Hepatocyte (in vitro differentiated cells): Measurements from ENCODE around the gene C8B.

Experiments
- EZH2 ChIP-seq: fragments of 200-600 bp; sonication (generic); IDR thresholded peaks from 2 replicates; pipeline ENCODE4 v1.6.1; 2016; ENCODE audit warnings: antibody characterized with exemption, mild to moderate bottlenecking, borderline replicate concordance
- TF ChIP-seq, protein P1 (sequence below): fragments of 200-600 bp; sonication (generic); IDR thresholded peaks from 2 replicates; pipeline ENCODE4 v1.5.1; 2016; ENCODE audit warnings: antibody characterized with exemption, mild to moderate bottlenecking; ENCODE audit not compliant: poor library complexity

- TF ChIP-seq, protein P1, sequence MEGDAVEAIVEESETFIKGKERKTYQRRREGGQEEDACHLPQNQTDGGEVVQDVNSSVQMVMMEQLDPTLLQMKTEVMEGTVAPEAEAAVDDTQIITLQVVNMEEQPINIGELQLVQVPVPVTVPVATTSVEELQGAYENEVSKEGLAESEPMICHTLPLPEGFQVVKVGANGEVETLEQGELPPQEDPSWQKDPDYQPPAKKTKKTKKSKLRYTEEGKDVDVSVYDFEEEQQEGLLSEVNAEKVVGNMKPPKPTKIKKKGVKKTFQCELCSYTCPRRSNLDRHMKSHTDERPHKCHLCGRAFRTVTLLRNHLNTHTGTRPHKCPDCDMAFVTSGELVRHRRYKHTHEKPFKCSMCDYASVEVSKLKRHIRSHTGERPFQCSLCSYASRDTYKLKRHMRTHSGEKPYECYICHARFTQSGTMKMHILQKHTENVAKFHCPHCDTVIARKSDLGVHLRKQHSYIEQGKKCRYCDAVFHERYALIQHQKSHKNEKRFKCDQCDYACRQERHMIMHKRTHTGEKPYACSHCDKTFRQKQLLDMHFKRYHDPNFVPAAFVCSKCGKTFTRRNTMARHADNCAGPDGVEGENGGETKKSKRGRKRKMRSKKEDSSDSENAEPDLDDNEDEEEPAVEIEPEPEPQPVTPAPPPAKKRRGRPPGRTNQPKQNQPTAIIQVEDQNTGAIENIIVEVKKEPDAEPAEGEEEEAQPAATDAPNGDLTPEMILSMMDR, result no peak
- TF ChIP-seq EZH2, result no peak
These were observed 29.7 kb upstream of the C8B start for GRCh38 chr1:56995414-56996100.
